Loucy (cell line): ENCODE measurements around the gene BCLAF1.

Experiments used
- H2AFZ ChIP-seq: fragments of 200-600 bp; sonication (generic); 2 replicates; pipeline ENCODE4 v1.6.0; 2016; ENCODE audit warnings: antibody characterized with exemption, mild to moderate bottlenecking, low read length, moderate library complexity
- H3F3A ChIP-seq: fragments of 200-600 bp; 2 replicates; pipeline ENCODE4 v1.6.0; 2016; ENCODE audit warnings: antibody characterized with exemption, low read depth, mild to moderate bottlenecking
- H3K27me3 ChIP-seq: fragments of 200-600 bp; sonication (generic); 2 replicates; pipeline ENCODE4 v1.6.1; 2014; ENCODE audit warnings: low read length, mild to moderate bottlenecking; ENCODE audit not compliant: insufficient read depth, poor library complexity, severe bottlenecking
- H3K36me3 ChIP-seq: fragments of 200-600 bp; sonication (generic); 2 replicates; pipeline ENCODE4 v1.6.1; 2016; ENCODE audit warnings: low read length; ENCODE audit not compliant: insufficient read depth
- H3K4me1 ChIP-seq: fragments of 200-600 bp; sonication (generic); 2 replicates; pipeline ENCODE4 v1.5.1; 2014; ENCODE audit warnings: low read length, mild to moderate bottlenecking; ENCODE audit not compliant: insufficient read depth, poor library complexity, severe bottlenecking
- H3K4me2 ChIP-seq: fragments of 200-600 bp; sonication (generic); 2 replicates; pipeline ENCODE4 v1.6.0; 2014; ENCODE audit warnings: antibody characterized with exemption, low read length, low read depth, mild to moderate bottlenecking; ENCODE audit not compliant: poor library complexity, severe bottlenecking
- H3K4me3 ChIP-seq: fragments of 200-600 bp; sonication (generic); 2 replicates; pipeline ENCODE4 v1.5.1; 2014; ENCODE audit warnings: low read length, mild to moderate bottlenecking, mixed read lengths; ENCODE audit not compliant: poor library complexity, severe bottlenecking
- H3K79me2 ChIP-seq: fragments of 200-600 bp; sonication (generic); 2 replicates; pipeline ENCODE4 v1.6.1; 2014; ENCODE audit warnings: low read length; ENCODE audit not compliant: insufficient read depth
- H3K9ac ChIP-seq: fragments of 200-600 bp; sonication (generic); 2 replicates; pipeline ENCODE4 v1.6.0; 2014; ENCODE audit warnings: mild to moderate bottlenecking, low read depth, low read length, moderate library complexity; ENCODE audit not compliant: poor library complexity, severe bottlenecking
- H3K9me2 ChIP-seq: fragments of 200-600 bp; sonication (generic); replicated peaks from 2 replicates; pipeline ENCODE4 v1.6.1; 2016; ENCODE audit warnings: low read depth, low read length, mixed read lengths
- H3K9me3 ChIP-seq: fragments of 200-600 bp; sonication (generic); 2 replicates; pipeline ENCODE4 v1.6.1; 2014; ENCODE audit warnings: mild to moderate bottlenecking, antibody characterized with exemption, low read length, low read depth; ENCODE audit not compliant: insufficient read depth
- H4K20me1 ChIP-seq: fragments of 200-600 bp; sonication (generic); 2 replicates; pipeline ENCODE4 v1.6.0; 2014; ENCODE audit warnings: antibody characterized with exemption, low read length, mild to moderate bottlenecking; ENCODE audit not compliant: insufficient read depth, poor library complexity, severe bottlenecking
- EZH2phosphoT487 ChIP-seq: fragments of 200-600 bp; IDR thresholded peaks from 2 replicates; pipeline ENCODE4 v1.6.1; 2018; ENCODE audit warnings: antibody characterized with exemption, mild to moderate bottlenecking, moderate library complexity, borderline replicate concordance
- TF ChIP-seq, protein P1 (sequence below): fragments of 200-600 bp; sonication (generic); conservative IDR thresholded peaks from 2 replicates; pipeline ENCODE4 v1.5.1; 2014; ENCODE audit warnings: mild to moderate bottlenecking, antibody characterized with exemption, low read length

Gene BCLAF1

DNA sequence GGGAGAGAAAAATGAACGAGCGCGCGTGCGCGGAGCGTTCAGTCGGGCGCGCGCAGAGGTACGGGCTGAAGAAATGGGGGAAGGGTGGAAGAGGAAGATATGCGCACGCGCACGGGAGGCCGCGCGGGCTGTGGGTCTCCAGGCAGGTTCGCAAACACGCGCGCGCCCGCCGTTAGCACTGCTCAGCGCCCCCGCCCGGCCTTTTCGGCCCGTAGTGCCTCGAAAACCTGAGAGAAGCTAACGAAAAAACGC lies 393 bp downstream of the BCLAF1 start:
- H3K9me2 ChIP-seq, result no peaks in the 10 kb centered on the region
- peaks cover 48% of the 10 kb centered on the region for H4K20me1 ChIP-seq
- no peaks in the 10 kb centered on the region for H3K9me3 ChIP-seq
- H3K4me3 ChIP-seq, result peak overlapping the region; percentile 89
- no peaks in the 10 kb centered on the region for H3K27me3 ChIP-seq
- peak overlapping the region; percentile 80; the same call in 1 of the 2 replicates for H2AFZ ChIP-seq
- peak overlapping the region; percentile 89 for H3K4me2 ChIP-seq
- H3K36me3 ChIP-seq, result no peaks in the 10 kb centered on the region
- 0 out of 2 replicates have a peak, but pooled peaks cover 3% of the 10 kb centered on the region for H3F3A ChIP-seq
- TF ChIP-seq EZH2phosphoT487, result no peak
- TF ChIP-seq, protein P1, sequence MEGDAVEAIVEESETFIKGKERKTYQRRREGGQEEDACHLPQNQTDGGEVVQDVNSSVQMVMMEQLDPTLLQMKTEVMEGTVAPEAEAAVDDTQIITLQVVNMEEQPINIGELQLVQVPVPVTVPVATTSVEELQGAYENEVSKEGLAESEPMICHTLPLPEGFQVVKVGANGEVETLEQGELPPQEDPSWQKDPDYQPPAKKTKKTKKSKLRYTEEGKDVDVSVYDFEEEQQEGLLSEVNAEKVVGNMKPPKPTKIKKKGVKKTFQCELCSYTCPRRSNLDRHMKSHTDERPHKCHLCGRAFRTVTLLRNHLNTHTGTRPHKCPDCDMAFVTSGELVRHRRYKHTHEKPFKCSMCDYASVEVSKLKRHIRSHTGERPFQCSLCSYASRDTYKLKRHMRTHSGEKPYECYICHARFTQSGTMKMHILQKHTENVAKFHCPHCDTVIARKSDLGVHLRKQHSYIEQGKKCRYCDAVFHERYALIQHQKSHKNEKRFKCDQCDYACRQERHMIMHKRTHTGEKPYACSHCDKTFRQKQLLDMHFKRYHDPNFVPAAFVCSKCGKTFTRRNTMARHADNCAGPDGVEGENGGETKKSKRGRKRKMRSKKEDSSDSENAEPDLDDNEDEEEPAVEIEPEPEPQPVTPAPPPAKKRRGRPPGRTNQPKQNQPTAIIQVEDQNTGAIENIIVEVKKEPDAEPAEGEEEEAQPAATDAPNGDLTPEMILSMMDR, result no peak
- peak overlapping the region; percentile 95 for H3K9ac ChIP-seq
- H3K4me1 ChIP-seq, result peaks cover 22% of the 10 kb centered on the region
- H3K79me2 ChIP-seq, result peaks cover 52% of the 10 kb centered on the region

DNA sequence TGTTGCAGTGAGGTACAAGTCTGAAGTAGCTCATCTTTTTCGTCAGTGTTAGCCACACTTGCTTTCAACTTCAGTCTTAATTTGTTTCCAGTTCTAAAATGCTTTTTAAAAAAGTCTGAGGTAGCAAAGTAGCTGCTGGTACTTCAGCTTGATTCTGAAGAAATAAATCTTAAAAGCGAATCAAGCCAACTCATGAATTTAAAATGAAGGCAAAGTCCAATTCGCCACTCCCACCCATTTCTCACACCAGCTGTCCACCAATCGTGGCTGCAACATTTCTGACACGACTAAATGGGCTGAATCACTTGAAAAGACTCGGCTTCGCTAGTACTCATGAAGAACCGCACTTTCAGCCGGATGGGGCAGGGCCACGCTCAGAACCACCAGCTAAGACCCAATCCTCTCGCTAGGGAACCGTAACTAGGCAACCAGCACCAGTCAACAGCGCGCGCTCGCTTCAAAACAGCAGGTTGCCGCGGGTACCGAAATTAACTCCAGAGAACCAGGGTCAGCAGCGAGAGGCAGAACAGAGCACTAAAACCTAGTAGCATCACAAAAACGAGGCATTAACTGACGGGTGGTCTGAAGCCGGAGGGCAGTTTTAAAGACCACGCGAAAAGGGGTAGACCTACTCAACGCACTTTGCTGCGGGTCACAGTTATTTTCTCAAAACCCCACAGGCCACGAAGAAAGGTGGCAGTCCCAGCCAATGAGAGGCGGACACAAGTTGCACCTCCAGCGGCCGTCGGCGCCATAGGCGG lies 900 bp downstream of the BCLAF1 start:
- peak overlapping the region; percentile 95 for H3K9ac ChIP-seq
- H3K36me3 ChIP-seq, result no peaks in the 10 kb centered on the region
- H2AFZ ChIP-seq, result no peak overlapping the region
- peaks cover 53% of the 10 kb centered on the region for H4K20me1 ChIP-seq
- H3K4me3 ChIP-seq, result peak overlapping the region; percentile 89
- no peaks in the 10 kb centered on the region for H3K27me3 ChIP-seq
- H3K4me1 ChIP-seq, result peaks cover 23% of the 10 kb centered on the region
- H3K4me2 ChIP-seq, result peak overlapping the region; percentile 89
- H3K9me3 ChIP-seq, result no peaks in the 10 kb centered on the region
- peaks cover 57% of the 10 kb centered on the region for H3K79me2 ChIP-seq
- no peaks in the 10 kb centered on the region for H3K9me2 ChIP-seq
- H3F3A ChIP-seq, result 0 out of 2 replicates have a peak, but pooled peaks cover 3% of the 10 kb centered on the region
- no peak for TF ChIP-seq EZH2phosphoT487
- TF ChIP-seq, protein P1, result 0 out of 2 replicates have a peak, but pooled peaks have one; percentile 28

DNA sequence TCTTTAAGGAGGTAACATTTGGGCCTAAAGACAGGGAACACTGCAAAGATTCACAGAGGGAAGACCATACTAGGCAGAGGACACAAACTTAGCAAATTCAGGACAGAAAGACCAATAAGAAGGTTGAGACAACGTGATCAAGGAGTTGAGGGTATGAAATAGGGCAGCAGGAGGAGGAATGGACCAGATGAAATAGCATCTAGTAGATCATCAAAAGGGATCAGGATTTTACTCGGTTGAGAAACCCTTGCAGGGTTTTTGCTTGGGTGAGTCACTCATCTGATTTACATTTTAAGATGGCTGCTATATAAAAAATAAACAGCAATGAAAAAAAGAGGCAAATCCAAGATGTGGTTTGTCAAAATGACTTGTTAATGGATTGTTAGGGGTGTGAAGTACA lies 4.7 kb downstream of the BCLAF1 start:
- no peak for TF ChIP-seq EZH2phosphoT487
- TF ChIP-seq, protein P1, result no peak
- Histone ChIP-seq H3K9ac (peak overlapping the region; percentile 30), H3K4me1 (peaks cover 48% of the 10 kb centered on the region), H2AFZ (no peak overlapping the region), H3K9me3 (no peaks in the 10 kb centered on the region), H3K27me3 (no peaks in the 10 kb centered on the region), H3K4me3 (peak overlapping the region; percentile 89), H4K20me1 (peaks cover 92% of the 10 kb centered on the region), H3F3A (0 out of 2 replicates have a peak, but pooled peaks cover under 1% of the 10 kb centered on the region), H3K4me2 (peak overlapping the region; percentile 89), H3K9me2 (no peaks in the 10 kb centered on the region), H3K79me2 (peaks cover 95% of the 10 kb centered on the region), H3K36me3 (peaks cover 25% of the 10 kb centered on the region)
